Measurements from ENCODE around the gene AP1S3.

Gene AP1S3

DNA sequence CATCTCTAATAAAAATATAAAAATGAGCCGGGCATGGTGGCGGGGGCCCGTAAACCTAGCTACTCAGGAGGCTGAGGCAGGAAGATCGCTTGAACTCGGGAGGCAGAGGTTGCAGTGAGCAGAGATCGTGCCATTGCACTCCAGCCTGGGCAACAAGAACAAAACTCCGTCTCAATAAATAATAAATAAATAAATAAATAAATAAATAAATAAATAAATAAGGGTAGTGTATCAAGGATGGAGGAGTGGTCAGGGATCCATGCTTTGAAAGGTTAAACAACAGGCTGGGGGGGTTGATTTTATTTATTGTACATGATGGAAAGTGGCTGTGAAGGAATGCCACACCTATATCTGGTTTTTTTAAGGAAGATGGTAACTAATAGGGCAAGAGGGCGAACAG lies 63.2 kb downstream of the AP1S3 start:
- TF ChIP-seq, protein P1, sequence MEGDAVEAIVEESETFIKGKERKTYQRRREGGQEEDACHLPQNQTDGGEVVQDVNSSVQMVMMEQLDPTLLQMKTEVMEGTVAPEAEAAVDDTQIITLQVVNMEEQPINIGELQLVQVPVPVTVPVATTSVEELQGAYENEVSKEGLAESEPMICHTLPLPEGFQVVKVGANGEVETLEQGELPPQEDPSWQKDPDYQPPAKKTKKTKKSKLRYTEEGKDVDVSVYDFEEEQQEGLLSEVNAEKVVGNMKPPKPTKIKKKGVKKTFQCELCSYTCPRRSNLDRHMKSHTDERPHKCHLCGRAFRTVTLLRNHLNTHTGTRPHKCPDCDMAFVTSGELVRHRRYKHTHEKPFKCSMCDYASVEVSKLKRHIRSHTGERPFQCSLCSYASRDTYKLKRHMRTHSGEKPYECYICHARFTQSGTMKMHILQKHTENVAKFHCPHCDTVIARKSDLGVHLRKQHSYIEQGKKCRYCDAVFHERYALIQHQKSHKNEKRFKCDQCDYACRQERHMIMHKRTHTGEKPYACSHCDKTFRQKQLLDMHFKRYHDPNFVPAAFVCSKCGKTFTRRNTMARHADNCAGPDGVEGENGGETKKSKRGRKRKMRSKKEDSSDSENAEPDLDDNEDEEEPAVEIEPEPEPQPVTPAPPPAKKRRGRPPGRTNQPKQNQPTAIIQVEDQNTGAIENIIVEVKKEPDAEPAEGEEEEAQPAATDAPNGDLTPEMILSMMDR (IDR thresholded peaks at IDR 0.05; ENCODE audit: borderline replicate concordance, insufficient read depth, low read depth, low read length), result no peak
- no peak overlapping the region for H3K4me3 ChIP-seq (ENCODE audit: low read depth, low read length)

DNA sequence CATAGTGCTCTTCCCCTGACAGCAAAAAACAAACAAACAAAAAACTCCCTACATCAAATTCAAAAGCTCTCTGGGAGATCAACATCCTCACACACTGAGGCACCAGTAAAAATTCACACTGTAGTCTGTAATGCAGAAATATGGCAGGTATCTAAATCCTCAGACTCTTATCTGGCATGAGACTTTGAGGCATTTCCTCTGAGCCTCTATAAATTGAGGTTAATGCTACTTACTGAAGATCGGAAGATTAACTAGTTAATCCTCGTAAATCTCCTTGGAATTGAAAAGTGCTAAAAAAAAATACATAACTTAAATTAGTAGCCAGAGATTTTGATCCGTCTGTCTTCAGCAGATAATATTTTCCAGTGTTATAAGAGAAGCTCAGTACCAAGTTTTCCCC lies 65.0 kb downstream of the AP1S3 start:
- H3K4me3 ChIP-seq (ENCODE audit: low read depth, low read length), result no peak overlapping the region
- TF ChIP-seq, protein P1 (IDR thresholded peaks at IDR 0.05; ENCODE audit: borderline replicate concordance, insufficient read depth, low read depth, low read length), result no peak

DNA sequence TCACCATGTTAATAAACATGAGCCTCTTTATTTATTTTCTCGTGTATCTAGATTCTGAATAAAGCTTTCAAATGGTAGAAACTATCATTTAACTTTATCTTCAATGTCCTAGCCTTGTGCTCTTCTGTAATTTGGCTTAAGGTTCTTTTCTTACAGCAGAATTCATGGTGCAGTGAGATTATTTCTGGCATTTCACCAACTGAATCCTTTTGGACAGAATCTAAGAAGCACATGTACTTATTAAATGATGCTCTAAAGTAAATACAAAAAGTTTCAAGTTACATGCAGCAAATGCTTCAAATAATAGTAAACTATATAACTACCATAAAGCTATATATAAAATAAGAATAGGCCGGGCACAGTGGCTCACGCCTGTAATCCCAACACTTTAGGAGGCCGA lies 65.9 kb downstream of the AP1S3 start:
- TF ChIP-seq, protein P1 (IDR thresholded peaks at IDR 0.05; ENCODE audit: borderline replicate concordance, insufficient read depth, low read depth, low read length), result no peak
- H3K4me3 ChIP-seq (ENCODE audit: low read depth, low read length), result no peak overlapping the region

DNA sequence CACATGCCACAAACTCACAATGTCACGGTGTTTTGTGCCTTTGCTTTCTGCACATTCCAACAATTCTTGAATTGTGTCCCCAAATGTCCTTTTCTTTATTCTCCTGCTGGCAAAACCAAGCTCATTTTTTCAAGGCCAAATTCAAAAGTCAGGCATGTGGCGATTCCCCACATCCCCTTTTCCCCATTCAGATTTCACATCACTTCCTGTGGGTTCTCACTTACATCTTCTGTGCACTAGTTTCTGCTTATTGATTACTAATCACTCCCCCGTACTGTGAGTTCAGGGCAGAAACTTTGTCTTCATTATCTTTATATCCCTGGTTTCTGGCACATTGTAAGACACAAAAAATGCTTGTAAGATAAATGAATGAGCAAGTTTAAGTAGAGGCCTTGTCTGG lies 69.2 kb downstream of the AP1S3 start:
- H3K4me3 ChIP-seq (ENCODE audit: low read depth, low read length), result no peak overlapping the region
- TF ChIP-seq, protein P1 (IDR thresholded peaks at IDR 0.05; ENCODE audit: borderline replicate concordance, insufficient read depth, low read depth, low read length), result no peak

DNA sequence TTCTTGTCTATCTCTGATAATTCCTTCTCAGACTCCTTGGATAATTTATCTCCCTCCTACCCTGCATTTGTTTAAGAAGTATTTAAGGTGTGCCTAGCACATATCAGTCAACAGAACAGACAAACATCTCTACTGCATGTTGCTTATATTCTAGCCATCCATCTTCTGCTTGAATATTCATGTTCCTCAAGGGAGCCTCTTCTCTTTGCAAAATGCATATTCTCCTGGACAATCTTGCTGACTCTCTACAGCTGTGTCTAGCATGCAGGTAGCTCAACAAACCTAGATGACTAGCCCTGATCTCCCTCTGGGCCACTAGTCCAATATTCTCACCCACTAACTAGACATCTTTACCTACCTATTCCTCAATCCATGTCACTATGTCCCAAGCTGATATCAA lies 70.0 kb downstream of the AP1S3 start:
- no peak overlapping the region for H3K4me3 ChIP-seq (ENCODE audit: low read depth, low read length)
- TF ChIP-seq, protein P1 (IDR thresholded peaks at IDR 0.05; ENCODE audit: borderline replicate concordance, insufficient read depth, low read depth, low read length), result no peak

DNA sequence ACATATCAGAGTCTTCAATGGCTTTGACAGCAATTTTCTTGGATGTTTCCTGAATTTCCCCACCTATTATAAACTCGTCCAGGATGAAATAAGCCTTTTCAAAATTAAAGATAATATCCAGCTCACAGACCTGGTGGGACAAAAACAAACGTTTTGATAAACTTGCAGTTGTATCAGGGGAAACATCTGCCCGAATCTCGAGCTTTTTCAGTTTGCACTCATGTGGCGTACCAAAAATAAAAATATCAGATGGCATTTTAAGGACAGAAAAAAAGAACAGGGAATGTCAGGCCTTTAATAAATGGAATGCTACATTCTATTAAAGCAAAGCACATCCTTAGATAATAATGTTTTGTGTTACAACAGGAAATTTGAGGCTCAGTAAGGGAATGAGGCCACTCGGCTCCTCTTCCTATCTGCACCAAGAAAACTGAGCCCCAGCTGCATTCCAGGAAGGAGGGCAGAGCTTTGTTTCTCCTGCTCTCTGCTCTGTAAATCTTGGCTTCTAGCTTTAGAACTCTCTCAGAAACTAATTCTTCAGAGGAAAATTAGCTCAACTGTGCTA lies 72.1 kb downstream of the AP1S3 start:
- no peak overlapping the region for H3K4me3 ChIP-seq (ENCODE audit: low read depth, low read length)
- TF ChIP-seq, protein P1 (IDR thresholded peaks at IDR 0.05; ENCODE audit: borderline replicate concordance, insufficient read depth, low read depth, low read length), result no peak

DNA sequence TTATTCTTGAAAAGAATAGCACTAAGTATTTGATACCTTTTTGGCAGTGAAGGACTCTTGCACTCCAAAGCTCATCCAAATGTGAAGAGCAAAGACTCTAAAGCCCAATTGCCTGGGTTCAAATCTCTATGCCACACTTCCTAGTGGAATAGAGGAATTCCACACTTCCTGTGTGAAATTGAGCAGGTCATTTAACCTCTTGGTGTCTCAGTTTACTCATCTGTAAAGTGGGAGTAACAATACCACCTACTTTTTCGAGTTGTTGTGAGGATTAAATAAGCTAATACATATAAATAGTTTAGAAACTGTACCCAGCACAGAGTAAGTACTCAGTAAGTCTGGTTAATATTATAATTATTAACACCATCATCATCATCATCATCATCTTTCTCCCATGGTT lies 72.6 kb downstream of the AP1S3 start:
- H3K4me3 ChIP-seq (ENCODE audit: low read depth, low read length), result no peak overlapping the region
- TF ChIP-seq, protein P1 (IDR thresholded peaks at IDR 0.05; ENCODE audit: borderline replicate concordance, insufficient read depth, low read depth, low read length), result no peak
